ENCODE data around the gene MTX1. TPM values are rescaled to one million over a fixed set of nuclear protein-coding genes. Genes with fewer than 3 reads are reported as not detected.

The MTX1 gene
- total and polyA plus RNA-seq, 2 donors (not counting 1 experiment from before 2014, with no cell fraction given) = 42.2 to 46.6 TPM

- Histone ChIP-seq H4K20me1 (ENCODE audit: control insufficient read depth, extremely low read depth, insufficient read depth, low read length) (no peaks in the 10 kb centered on the region), H3K4me1 (ENCODE audit: control insufficient read depth, extremely low read depth, insufficient read depth, low read length) (peaks cover 13% of the 10 kb centered on the region), H3K9ac (ENCODE audit: insufficient read depth, low read length) (no peak overlapping the region), H3K4me2 (ENCODE audit: extremely low read depth, insufficient read depth, low read length) (peak overlapping the region; percentile 81), H3K79me2 (ENCODE audit: control insufficient read depth, insufficient read depth, low read length) (peaks cover 28% of the 10 kb centered on the region), H3K27ac (ENCODE audit: insufficient read depth, low read length) (peak overlapping the region; percentile 90), H3K9me3 (ENCODE audit: control insufficient read depth, insufficient read depth, low read depth, low read length) (no peaks in the 10 kb centered on the region), H3K27me3 (ENCODE audit: control insufficient read depth, insufficient read depth, low read length) (no peaks in the 10 kb centered on the region), H3K36me3 (ENCODE audit: control insufficient read depth, insufficient read depth, low read length) (peaks cover 9% of the 10 kb centered on the region), H3K4me3 (replicated peaks in 1 of 4; ENCODE audit: control extremely low read depth in 1 of 4, insufficient read depth in 1 of 4, low read depth in 3 of 4, low read length in 4 of 4) (peak overlapping the region in 2 of 4 experiments; percentile 69 to 80), H2AFZ (ENCODE audit: low read length) (no peak overlapping the region)
- TF ChIP-seq CTCF (conservative IDR thresholded peaks at IDR 0.05 in 1 of 2, IDR thresholded peaks at IDR 0.05 in 1 of 2; ENCODE audit: low read depth in 1 of 2, low read length in 2 of 2) (no peak), EZH2 (IDR thresholded peaks at IDR 0.05; ENCODE audit: low read length, missing control alignments) (no peak)
- no peak for DNase-seq (ENCODE audit: low read depth in 2 of 2)
Measured at GRCh38 chr1:155256058-155256852, 47.8 kb downstream of the MTX1 start.

GRCh38 chr1:155260276-155260675 lies 51.8 kb downstream of the MTX1 start:
- Histone ChIP-seq H3K4me2 (ENCODE audit: extremely low read depth, insufficient read depth, low read length) (no peak overlapping the region), H3K9me3 (ENCODE audit: control insufficient read depth, insufficient read depth, low read depth, low read length) (no peaks in the 10 kb centered on the region), H3K79me2 (ENCODE audit: control insufficient read depth, insufficient read depth, low read length) (peaks cover 18% of the 10 kb centered on the region), H3K36me3 (ENCODE audit: control insufficient read depth, insufficient read depth, low read length) (peaks cover 18% of the 10 kb centered on the region), H3K4me1 (ENCODE audit: control insufficient read depth, extremely low read depth, insufficient read depth, low read length) (peaks cover 5% of the 10 kb centered on the region), H3K9ac (ENCODE audit: insufficient read depth, low read length) (no peak overlapping the region), H3K4me3 (replicated peaks in 1 of 4; ENCODE audit: control extremely low read depth in 1 of 4, insufficient read depth in 1 of 4, low read depth in 3 of 4, low read length in 4 of 4) (no peak overlapping the region), H2AFZ (ENCODE audit: low read length) (no peak overlapping the region), H3K27me3 (ENCODE audit: control insufficient read depth, insufficient read depth, low read length) (no peaks in the 10 kb centered on the region), H4K20me1 (ENCODE audit: control insufficient read depth, extremely low read depth, insufficient read depth, low read length) (no peaks in the 10 kb centered on the region), H3K27ac (ENCODE audit: insufficient read depth, low read length) (no peak overlapping the region)
- no peak for DNase-seq (ENCODE audit: low read depth in 2 of 2)
- TF ChIP-seq EZH2 (IDR thresholded peaks at IDR 0.05; ENCODE audit: low read length, missing control alignments) = no peak
- no peak for TF ChIP-seq CTCF (conservative IDR thresholded peaks at IDR 0.05 in 1 of 2, IDR thresholded peaks at IDR 0.05 in 1 of 2; ENCODE audit: low read depth in 1 of 2, low read length in 2 of 2)

GRCh38 chr1:155261493-155261851 lies 53.0 kb downstream of the MTX1 start:
- peak overlapping the region; percentile 94 for H3K4me2 ChIP-seq (ENCODE audit: extremely low read depth, insufficient read depth, low read length)
- peak overlapping the region; percentile 73 to 92 (median 74) for H3K4me3 ChIP-seq (replicated peaks in 1 of 4; ENCODE audit: control extremely low read depth in 1 of 4, insufficient read depth in 1 of 4, low read depth in 3 of 4, low read length in 4 of 4)
- H2AFZ ChIP-seq (ENCODE audit: low read length) = no peak overlapping the region
- peak overlapping the region; percentile 69 for H3K9ac ChIP-seq (ENCODE audit: insufficient read depth, low read length)
- no peaks in the 10 kb centered on the region for H3K27me3 ChIP-seq (ENCODE audit: control insufficient read depth, insufficient read depth, low read length)
- DNase-seq (ENCODE audit: low read depth in 2 of 2) = no peak
- H3K9me3 ChIP-seq (ENCODE audit: control insufficient read depth, insufficient read depth, low read depth, low read length) = no peaks in the 10 kb centered on the region
- peaks cover 2% of the 10 kb centered on the region for H3K4me1 ChIP-seq (ENCODE audit: control insufficient read depth, extremely low read depth, insufficient read depth, low read length)
- H3K36me3 ChIP-seq (ENCODE audit: control insufficient read depth, insufficient read depth, low read length) = peaks cover 18% of the 10 kb centered on the region
- peak overlapping the region; percentile 68 for H3K27ac ChIP-seq (ENCODE audit: insufficient read depth, low read length)
- peaks cover 18% of the 10 kb centered on the region for H3K79me2 ChIP-seq (ENCODE audit: control insufficient read depth, insufficient read depth, low read length)
- no peaks in the 10 kb centered on the region for H4K20me1 ChIP-seq (ENCODE audit: control insufficient read depth, extremely low read depth, insufficient read depth, low read length)
- TF ChIP-seq CTCF (conservative IDR thresholded peaks at IDR 0.05 in 1 of 2, IDR thresholded peaks at IDR 0.05 in 1 of 2; ENCODE audit: low read depth in 1 of 2, low read length in 2 of 2) (no peak), EZH2 (IDR thresholded peaks at IDR 0.05; ENCODE audit: low read length, missing control alignments) (no peak)
